Measurements from ENCODE around the gene IMMP2L. TPM values are rescaled to one million over a fixed set of nuclear protein-coding genes. Genes with fewer than 3 reads are reported as not detected.

The IMMP2L gene
- total and polyA plus RNA-seq, 4 donors, result 9.2 to 34.7 (median 11.1) TPM

DNA sequence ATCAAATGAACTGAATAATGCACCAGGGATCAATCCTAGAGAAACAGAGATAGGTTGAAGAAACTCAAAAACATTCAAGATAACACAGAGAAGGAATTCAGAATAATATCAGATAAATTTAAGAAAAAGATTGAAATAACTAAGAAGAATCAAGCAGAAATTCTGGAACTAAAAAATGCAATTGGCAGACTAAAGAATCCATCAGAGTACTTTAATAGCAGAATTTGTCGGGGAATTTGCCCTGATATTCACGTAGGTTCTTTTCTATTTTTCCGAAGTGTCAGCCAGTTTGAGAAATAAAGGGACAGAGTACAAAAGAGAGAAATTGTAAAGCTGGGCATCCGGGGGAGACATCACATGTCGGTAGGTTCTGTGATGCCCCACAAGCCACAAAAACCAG, 9.4 kb upstream of the IMMP2L start:
- DNase-seq, result no peak
- H3K9ac ChIP-seq (ENCODE audit: insufficient read depth in 1 of 2, low read length in 2 of 2), result no peak overlapping the region
- ATAC-seq (ENCODE audit: insufficient read depth, low FRiP score), result no peak
- H3K27me3 ChIP-seq (ENCODE audit: control insufficient read depth in 3 of 3, insufficient read depth in 3 of 3, low read length in 2 of 3), result no peaks in the 10 kb centered on the region
- no peak overlapping the region for H3K27ac ChIP-seq (ENCODE audit: low read depth in 1 of 2, low read length in 1 of 2)
- H3K36me3 ChIP-seq (ENCODE audit: control insufficient read depth in 4 of 4, insufficient read depth in 4 of 4, low read length in 4 of 4), result no peaks in the 10 kb centered on the region
- no peaks in the 10 kb centered on the region for H3K4me1 ChIP-seq (ENCODE audit: control insufficient read depth in 5 of 5, insufficient read depth in 5 of 5, low read length in 5 of 5)
- no peak overlapping the region for H3K4me3 ChIP-seq
- TF ChIP-seq CTCF (IDR thresholded peaks at IDR 0.05; ENCODE audit: control extremely low read depth, extremely low read depth), result no peak
- 95 to 97% methylated on average over 5 of the region's 5 CpGs for whole genome bisulfite sequencing, 2 donors
- peaks cover 0 to 15% (median under 1%) of the 10 kb centered on the region in 4 donors for H3K9me3 ChIP-seq (ENCODE audit: control insufficient read depth in 4 of 4, insufficient read depth in 3 of 4, low read length in 3 of 4)

GRCh38 chr7:111568870-111569462, 6.7 kb upstream of the IMMP2L start:
- no peak overlapping the region for H3K27ac ChIP-seq (ENCODE audit: low read depth in 1 of 2, low read length in 1 of 2)
- no peak overlapping the region for H3K4me3 ChIP-seq
- H3K9ac ChIP-seq (ENCODE audit: insufficient read depth in 1 of 2, low read length in 2 of 2), result no peak overlapping the region
- no peak for TF ChIP-seq CTCF (IDR thresholded peaks at IDR 0.05; ENCODE audit: control extremely low read depth, extremely low read depth)
- H3K27me3 ChIP-seq (ENCODE audit: control insufficient read depth in 3 of 3, insufficient read depth in 3 of 3, low read length in 2 of 3), result no peaks in the 10 kb centered on the region
- H3K9me3 ChIP-seq (ENCODE audit: control insufficient read depth in 4 of 4, insufficient read depth in 3 of 4, low read length in 3 of 4), result peaks cover 0 to 15% (median 0%) of the 10 kb centered on the region in 4 donors
- 87 to 89% methylated on average over 1 of the region's 1 CpG for WGBS, 2 donors
- H3K36me3 ChIP-seq (ENCODE audit: control insufficient read depth in 4 of 4, insufficient read depth in 4 of 4, low read length in 4 of 4), result no peaks in the 10 kb centered on the region
- DNase-seq, result no peak
- no peak for ATAC-seq (ENCODE audit: insufficient read depth, low FRiP score)
- H3K4me1 ChIP-seq (ENCODE audit: control insufficient read depth in 5 of 5, insufficient read depth in 5 of 5, low read length in 5 of 5), result no peaks in the 10 kb centered on the region

DNA sequence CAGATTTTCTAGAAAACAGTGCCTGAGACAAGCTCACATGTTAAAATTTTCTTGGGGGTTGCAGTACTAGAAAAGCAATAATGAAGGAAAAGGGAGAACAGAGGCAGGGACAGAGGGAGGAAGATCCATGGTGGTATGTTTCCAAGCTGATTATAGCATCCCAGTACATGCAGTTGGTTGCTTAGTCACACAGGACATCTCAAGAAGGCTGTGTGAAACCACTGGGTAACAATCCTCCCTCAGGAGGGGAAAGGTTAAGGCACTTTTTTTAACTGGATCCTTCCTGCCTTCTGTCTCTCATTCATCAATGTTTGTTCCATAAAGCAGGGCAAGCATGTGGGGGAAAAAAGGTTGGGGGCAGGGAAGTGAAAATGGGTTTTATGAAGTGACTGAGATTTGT, 6.1 kb upstream of the IMMP2L start:
- Histone ChIP-seq H3K9ac (ENCODE audit: insufficient read depth in 1 of 2, low read length in 2 of 2) (no peak overlapping the region), H3K4me3 (no peak overlapping the region), H3K27me3 (ENCODE audit: control insufficient read depth in 3 of 3, insufficient read depth in 3 of 3, low read length in 2 of 3) (no peaks in the 10 kb centered on the region), H3K9me3 (ENCODE audit: control insufficient read depth in 4 of 4, insufficient read depth in 3 of 4, low read length in 3 of 4) (peaks cover 0 to 15% (median 0%) of the 10 kb centered on the region in 4 donors), H3K4me1 (ENCODE audit: control insufficient read depth in 5 of 5, insufficient read depth in 5 of 5, low read length in 5 of 5) (no peaks in the 10 kb centered on the region), H3K36me3 (ENCODE audit: control insufficient read depth in 4 of 4, insufficient read depth in 4 of 4, low read length in 4 of 4) (no peaks in the 10 kb centered on the region), H3K27ac (ENCODE audit: low read depth in 1 of 2, low read length in 1 of 2) (no peak overlapping the region)
- ATAC-seq (ENCODE audit: insufficient read depth, low FRiP score), result no peak
- TF ChIP-seq CTCF (IDR thresholded peaks at IDR 0.05; ENCODE audit: control extremely low read depth, extremely low read depth), result no peak
- no peak for DNase-seq

- Histone ChIP-seq H3K9ac (ENCODE audit: insufficient read depth in 1 of 2, low read length in 2 of 2) (no peak overlapping the region), H3K4me3 (no peak overlapping the region), H3K36me3 (ENCODE audit: control insufficient read depth in 4 of 4, insufficient read depth in 4 of 4, low read length in 4 of 4) (no peaks in the 10 kb centered on the region), H3K4me1 (ENCODE audit: control insufficient read depth in 5 of 5, insufficient read depth in 5 of 5, low read length in 5 of 5) (peaks cover 0 to 24% (median 1%) of the 10 kb centered on the region in 5 donors), H3K27ac (ENCODE audit: low read depth in 1 of 2, low read length in 1 of 2) (no peak overlapping the region), H3K27me3 (ENCODE audit: control insufficient read depth in 3 of 3, insufficient read depth in 3 of 3, low read length in 2 of 3) (no peaks in the 10 kb centered on the region), H3K9me3 (ENCODE audit: control insufficient read depth in 4 of 4, insufficient read depth in 3 of 4, low read length in 3 of 4) (peaks cover 0 to under 1% (median 0%) of the 10 kb centered on the region in 4 donors)
- no peak for TF ChIP-seq CTCF (IDR thresholded peaks at IDR 0.05; ENCODE audit: control extremely low read depth, extremely low read depth)
- 0% methylated on average over 1 of the region's 1 CpG for WGBS, 2 donors
- DNase-seq (no peak), ATAC-seq (ENCODE audit: insufficient read depth, low FRiP score) (no peak)
Observed at GRCh38 chr7:111564078-111564477, 1.8 kb upstream of the IMMP2L start.

Data from lung (tissue), 12 donors.